Fibroblast of mammary gland (primary cell): Measurements from ENCODE around the gene OSBPL6.
A peak's percentile ranks its signal among the peaks of the same experiment; 100 is the strongest.

Experiments used
- DNase-seq: peaks from one replicate; pipeline ENCODE4 v3.0.0-alpha.2; 2010; ENCODE audit warnings: low read depth
- H3K4me3 ChIP-seq: 2 replicates; pipeline ENCODE4 v1.5.1; 2011; ENCODE audit warnings: low read depth, mild to moderate bottlenecking, low read length, moderate library complexity; ENCODE audit not compliant: control insufficient read depth
- TF ChIP-seq, protein P1 (sequence below): conservative IDR thresholded peaks from 2 replicates; pipeline ENCODE4 v1.5.1; 2011; ENCODE audit warnings: low read depth, low read length, inconsistent platforms; ENCODE audit not compliant: control insufficient read depth, insufficient read depth

Gene OSBPL6

DNA sequence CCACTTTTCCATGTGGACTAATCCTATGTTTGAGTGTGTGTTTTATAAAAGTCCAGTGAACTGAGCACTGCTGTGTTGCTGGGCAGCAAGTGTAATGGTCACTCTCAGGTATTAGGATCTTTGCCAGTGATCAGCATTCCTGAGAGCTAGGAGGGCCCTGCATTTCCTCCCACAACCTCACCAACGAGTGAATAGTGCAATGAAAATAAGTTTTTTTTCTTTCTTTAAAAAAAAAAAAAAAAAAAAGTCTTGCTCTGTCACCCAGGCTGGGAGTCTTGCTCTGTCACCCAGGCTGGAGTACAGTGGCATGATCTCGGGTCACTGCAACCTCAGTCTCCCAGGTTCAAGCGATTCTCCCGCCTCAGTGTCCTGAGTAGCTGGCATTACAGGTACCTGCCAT lies 6.5 kb upstream of the OSBPL6 start:
- TF ChIP-seq, protein P1, sequence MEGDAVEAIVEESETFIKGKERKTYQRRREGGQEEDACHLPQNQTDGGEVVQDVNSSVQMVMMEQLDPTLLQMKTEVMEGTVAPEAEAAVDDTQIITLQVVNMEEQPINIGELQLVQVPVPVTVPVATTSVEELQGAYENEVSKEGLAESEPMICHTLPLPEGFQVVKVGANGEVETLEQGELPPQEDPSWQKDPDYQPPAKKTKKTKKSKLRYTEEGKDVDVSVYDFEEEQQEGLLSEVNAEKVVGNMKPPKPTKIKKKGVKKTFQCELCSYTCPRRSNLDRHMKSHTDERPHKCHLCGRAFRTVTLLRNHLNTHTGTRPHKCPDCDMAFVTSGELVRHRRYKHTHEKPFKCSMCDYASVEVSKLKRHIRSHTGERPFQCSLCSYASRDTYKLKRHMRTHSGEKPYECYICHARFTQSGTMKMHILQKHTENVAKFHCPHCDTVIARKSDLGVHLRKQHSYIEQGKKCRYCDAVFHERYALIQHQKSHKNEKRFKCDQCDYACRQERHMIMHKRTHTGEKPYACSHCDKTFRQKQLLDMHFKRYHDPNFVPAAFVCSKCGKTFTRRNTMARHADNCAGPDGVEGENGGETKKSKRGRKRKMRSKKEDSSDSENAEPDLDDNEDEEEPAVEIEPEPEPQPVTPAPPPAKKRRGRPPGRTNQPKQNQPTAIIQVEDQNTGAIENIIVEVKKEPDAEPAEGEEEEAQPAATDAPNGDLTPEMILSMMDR, result no peak
- H3K4me3 ChIP-seq, result no peak overlapping the region
- no peak for DNase-seq

DNA sequence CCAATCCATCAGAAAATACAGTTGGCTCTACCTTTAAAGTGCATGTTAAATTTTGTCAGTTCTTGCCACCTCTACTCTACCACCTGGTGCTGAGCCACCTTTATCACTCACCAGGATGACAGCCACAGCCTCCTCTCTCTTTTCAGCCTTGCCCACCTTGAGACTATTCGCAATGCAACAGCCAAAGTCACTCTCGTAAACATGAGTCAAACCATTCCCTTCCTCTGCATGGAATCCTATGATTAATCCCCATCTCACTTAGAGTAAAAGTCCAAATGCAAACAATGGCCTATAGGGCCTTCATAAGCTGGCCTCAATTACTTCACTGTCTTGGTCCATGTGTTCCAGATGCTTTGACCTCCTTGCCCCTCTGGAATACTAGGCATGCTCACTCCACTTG lies 5.8 kb upstream of the OSBPL6 start:
- H3K4me3 ChIP-seq, result no peak overlapping the region
- TF ChIP-seq, protein P1, result no peak
- DNase-seq, result peak; percentile 11

DNA sequence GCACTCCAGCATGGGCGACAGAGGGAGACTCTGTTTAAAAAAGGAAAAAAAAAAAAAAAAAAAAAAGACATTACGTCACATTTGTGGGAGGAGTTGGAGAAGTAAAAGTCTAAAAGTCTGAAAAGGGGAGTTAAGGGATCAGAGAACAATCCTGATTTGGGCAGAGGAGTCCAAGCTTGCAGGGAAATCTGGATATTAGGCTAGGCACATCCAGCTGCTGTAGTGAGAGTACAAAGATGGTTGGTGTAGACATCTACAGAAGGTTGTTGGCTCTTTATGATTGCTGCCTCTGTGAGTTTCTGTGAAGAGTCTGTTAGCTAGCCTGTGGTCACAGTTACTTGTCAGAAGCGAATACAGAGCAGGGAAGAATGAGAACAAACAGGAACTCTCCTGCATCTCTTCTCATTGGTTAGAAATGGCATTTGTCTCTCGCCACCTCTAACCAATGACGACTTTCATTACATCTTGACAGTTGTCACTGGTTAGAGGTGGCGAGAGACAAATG lies 3.3 kb upstream of the OSBPL6 start:
- DNase-seq, result peak; percentile 21
- H3K4me3 ChIP-seq, result no peak overlapping the region
- TF ChIP-seq, protein P1, result no peak

DNA sequence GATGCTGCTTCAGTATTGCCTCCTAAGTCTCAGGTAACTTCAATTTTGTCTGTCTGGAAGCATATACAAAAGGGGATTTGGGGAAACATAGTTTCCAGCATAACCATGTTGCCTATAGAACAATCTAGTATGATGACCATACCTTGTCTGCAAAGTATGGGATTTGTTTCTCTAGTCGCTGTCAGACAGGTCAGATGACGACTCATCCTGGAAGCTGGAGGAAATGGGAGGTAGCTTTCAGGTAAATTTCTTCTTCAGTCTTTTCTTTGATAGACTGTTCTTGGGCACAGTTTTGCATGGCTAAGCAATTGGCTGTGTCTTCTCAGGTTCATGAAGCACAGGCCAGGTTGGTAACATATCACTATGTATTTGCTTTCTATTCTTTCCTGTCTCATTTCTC lies 2.8 kb upstream of the OSBPL6 start:
- DNase-seq, result no peak
- no peak overlapping the region for H3K4me3 ChIP-seq
- TF ChIP-seq, protein P1, result no peak

DNA sequence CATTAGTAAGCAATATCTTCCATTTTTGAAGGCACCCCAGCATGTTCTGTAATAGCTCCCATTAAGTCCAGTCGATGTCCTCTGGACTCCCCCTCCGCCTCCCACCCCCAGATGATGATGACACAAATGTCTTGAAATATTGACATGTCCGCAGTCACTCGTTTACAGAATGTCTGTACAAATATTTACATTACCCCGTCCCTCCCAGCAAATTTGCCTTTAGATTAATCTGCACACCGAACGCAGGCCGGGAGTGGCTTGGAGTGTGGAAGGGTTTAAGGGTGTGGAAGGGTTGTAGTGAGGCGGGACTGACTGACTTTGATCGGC lies 853 bp upstream of the OSBPL6 start:
- DNase-seq, result no peak
- H3K4me3 ChIP-seq, result peak overlapping the region; percentile 61
- TF ChIP-seq, protein P1, result no peak

DNA sequence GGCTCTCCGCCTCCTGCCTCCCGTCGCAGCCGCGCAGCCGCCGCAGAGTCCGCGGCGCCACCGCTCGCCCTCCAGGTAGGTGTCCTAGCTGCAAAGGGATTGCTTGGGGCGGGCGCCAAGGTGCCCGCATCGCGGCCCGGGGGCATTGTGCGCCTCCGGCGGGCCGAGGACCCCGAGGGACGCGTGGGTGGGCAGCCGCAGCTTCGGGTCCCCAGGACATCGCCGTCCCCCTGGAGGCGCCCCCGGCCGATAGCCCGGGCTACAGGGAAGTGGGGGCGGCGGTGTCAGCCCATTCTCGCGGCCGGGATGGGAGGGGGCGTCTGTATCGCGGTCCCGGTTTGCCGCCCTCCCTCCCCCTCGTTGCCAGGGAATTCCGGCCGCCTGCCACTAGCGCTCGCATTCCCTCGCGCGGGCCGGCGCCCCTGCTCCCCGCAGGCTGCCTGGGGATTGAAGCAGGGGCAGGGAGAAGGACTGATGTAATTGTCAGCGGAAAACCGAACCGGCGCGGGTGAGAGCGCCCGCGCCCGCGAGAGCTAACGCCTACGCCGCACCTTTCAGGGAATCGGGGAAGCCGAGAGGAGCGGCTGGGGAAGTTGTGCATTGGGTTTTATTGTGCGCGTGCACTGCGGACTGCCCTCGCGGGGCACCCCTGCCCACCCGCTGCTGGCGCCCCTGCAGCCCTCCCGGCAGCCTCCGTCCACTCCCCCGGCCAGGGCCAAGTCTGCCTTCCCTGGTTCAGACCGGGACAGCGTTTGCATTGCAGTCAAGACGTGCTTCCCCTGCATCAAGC lies 483 bp downstream of the OSBPL6 start:
- DNase-seq, result peak; percentile 56
- H3K4me3 ChIP-seq, result peak overlapping the region; percentile 77

More for the DNA sequence above, 483 bp downstream of the OSBPL6 start:
- TF ChIP-seq, protein P1, result no peak
